H9 (cell line): Measurements from ENCODE around the gene PTPA. TPM values are rescaled to one million over a fixed set of nuclear protein-coding genes. Genes with fewer than 3 reads are reported as not detected.

ENCODE experiments used
- DNase-seq: peaks from one replicate; pipeline ENCODE4 v3.0.0-alpha.2; 2017
- H2AFZ ChIP-seq: one replicate; pipeline ENCODE4 v1.6.1; 2013; ENCODE audit warnings: mild to moderate bottlenecking, low read length, control low read depth, moderate library complexity
- H2AK5ac ChIP-seq: 2 replicates; pipeline ENCODE4 v1.6.1; 2013; ENCODE audit warnings: low read length, control low read depth, mixed read lengths; ENCODE audit not compliant: insufficient read length
- H2BK120ac ChIP-seq: one replicate; pipeline ENCODE4 v1.6.1; 2013; ENCODE audit warnings: low read depth, mild to moderate bottlenecking, low read length, control low read depth, inconsistent platforms; ENCODE audit not compliant: poor library complexity, severe bottlenecking
- H2BK12ac ChIP-seq: 2 replicates; pipeline ENCODE4 v1.6.1; 2013; ENCODE audit warnings: low read length, control low read depth, mixed read lengths, low read depth; ENCODE audit not compliant: insufficient read length
- H2BK15ac ChIP-seq: 2 replicates; pipeline ENCODE4 v1.6.1; 2013; ENCODE audit warnings: low read depth, low read length, control low read depth
- H2BK20ac ChIP-seq: one replicate; pipeline ENCODE4 v1.6.1; 2013; ENCODE audit warnings: low read depth, mild to moderate bottlenecking, low read length, control low read depth, inconsistent platforms; ENCODE audit not compliant: poor library complexity, severe bottlenecking
- H2BK5ac ChIP-seq: 2 replicates; pipeline ENCODE4 v1.6.1; 2013; ENCODE audit warnings: low read length, control low read depth, mixed read lengths; ENCODE audit not compliant: insufficient read length
- H3K14ac ChIP-seq: 2 replicates; pipeline ENCODE4 v1.6.1; 2013; ENCODE audit warnings: low read length, control low read depth; ENCODE audit not compliant: insufficient read depth
- H3K18ac ChIP-seq: 2 replicates; pipeline ENCODE4 v1.6.1; 2013; ENCODE audit warnings: low read depth, mild to moderate bottlenecking, mixed read lengths, low read length, control low read depth; ENCODE audit not compliant: insufficient read length
- H3K23ac ChIP-seq: 2 replicates; pipeline ENCODE4 v1.6.1; 2013; ENCODE audit warnings: low read length, control low read depth, mixed read lengths, low read depth; ENCODE audit not compliant: insufficient read length
- H3K23me2 ChIP-seq: 2 replicates; pipeline ENCODE4 v1.6.1; 2013; ENCODE audit warnings: low read depth, mild to moderate bottlenecking, mixed read lengths, low read length, control low read depth; ENCODE audit not compliant: insufficient read length, poor library complexity, severe bottlenecking
- H3K27ac ChIP-seq: 2 replicates; pipeline ENCODE4 v1.5.1; 2013; ENCODE audit warnings: low read length, control low read depth, mixed read lengths, low read depth; ENCODE audit not compliant: insufficient read length
- H3K27me3 ChIP-seq: 2 replicates; pipeline ENCODE4 v1.6.1; 2013; ENCODE audit warnings: low read length, control low read depth, inconsistent platforms; ENCODE audit not compliant: insufficient read depth
- H3K4ac ChIP-seq: 2 replicates; pipeline ENCODE4 v1.6.1; 2013; ENCODE audit warnings: low read depth, mild to moderate bottlenecking, control low read depth, inconsistent platforms, low read length, moderate library complexity
- H3K4me1 ChIP-seq: 2 replicates; pipeline ENCODE4 v1.6.1; 2013; ENCODE audit warnings: low read length, control low read depth, inconsistent platforms; ENCODE audit not compliant: insufficient read depth
- H3K4me2 ChIP-seq: 2 replicates; pipeline ENCODE4 v1.6.1; 2013; ENCODE audit warnings: low read length, control low read depth, mixed read lengths; ENCODE audit not compliant: insufficient read length, insufficient read depth
- H3K56ac ChIP-seq: 2 replicates; pipeline ENCODE4 v1.6.1; 2013; ENCODE audit warnings: low read depth, mild to moderate bottlenecking, mixed read lengths, low read length, control low read depth; ENCODE audit not compliant: insufficient read length
- H3K79me1 ChIP-seq: 2 replicates; pipeline ENCODE4 v1.6.1; 2013; ENCODE audit warnings: low read depth, mild to moderate bottlenecking, moderate library complexity, low read length, control low read depth, inconsistent platforms; ENCODE audit not compliant: insufficient read depth, poor library complexity, severe bottlenecking
- H3K79me2 ChIP-seq: 2 replicates; pipeline ENCODE4 v1.6.1; 2013; ENCODE audit warnings: low read length, control low read depth, inconsistent platforms; ENCODE audit not compliant: insufficient read depth
- H3K9ac ChIP-seq: 2 replicates; pipeline ENCODE4 v1.6.1; 2013; ENCODE audit warnings: low read length, control low read depth, mixed read lengths; ENCODE audit not compliant: insufficient read length; ENCODE audit errors: extremely low read depth
- H3K9me3 ChIP-seq: one replicate; pipeline ENCODE4 v1.6.1; 2013; ENCODE audit warnings: low read depth, low read length, inconsistent platforms; ENCODE audit not compliant: control insufficient read depth
- H3T11ph ChIP-seq: one replicate; pipeline ENCODE4 v1.6.1; 2013; ENCODE audit warnings: mild to moderate bottlenecking, low read length, control low read depth, inconsistent platforms
- H4K20me1 ChIP-seq: one replicate; pipeline ENCODE4 v1.6.1; 2013; ENCODE audit not compliant: control insufficient read depth, insufficient read length, insufficient read depth
- H4K5ac ChIP-seq: 2 replicates; pipeline ENCODE4 v1.6.1; 2013; ENCODE audit warnings: low read depth, mild to moderate bottlenecking, mixed read lengths, low read length, control low read depth; ENCODE audit not compliant: insufficient read length
- H4K8ac ChIP-seq: replicated peaks from 2 replicates; pipeline ENCODE4 v1.6.1; 2013; ENCODE audit warnings: low read length, control low read depth, mixed read lengths, low read depth; ENCODE audit not compliant: insufficient read length
- H4K91ac ChIP-seq: 2 replicates; pipeline ENCODE4 v1.6.1; 2013; ENCODE audit warnings: low read depth, mild to moderate bottlenecking, moderate library complexity, mixed read lengths, low read length, control low read depth; ENCODE audit not compliant: insufficient read length
- H3K27ac Mint-ChIP-seq, 3 experiments: 2 replicates in 2 of 3; 3 replicates in 1 of 3; pipeline ENCODE4 v1.8.0; 2020 to 2021; ENCODE audit warnings: mixed read lengths in 3 of 3, mild to moderate bottlenecking in 1 of 3, moderate library complexity in 1 of 3
- H3K27me3 Mint-ChIP-seq: 2 replicates; pipeline ENCODE4 v1.8.0; 2021; ENCODE audit warnings: low read depth, mild to moderate bottlenecking, moderate library complexity, mixed read lengths
- H3K36me3 Mint-ChIP-seq, 3 experiments: 2 replicates in 2 of 3; 3 replicates in 1 of 3; pipeline ENCODE4 v1.8.0; 2020 to 2021; ENCODE audit warnings: low read depth in 3 of 3, mixed read lengths in 3 of 3; ENCODE audit not compliant: insufficient read depth in 1 of 3
- H3K4me1 Mint-ChIP-seq, 2 experiments: 2 replicates each; pipeline ENCODE4 v1.8.0; 2020; ENCODE audit warnings: mixed read lengths in 2 of 2
- H3K4me3 Mint-ChIP-seq, 2 experiments: 2 replicates in 1 of 2; 3 replicates in 1 of 2; pipeline ENCODE4 v1.8.0; 2020 to 2021; ENCODE audit warnings: mild to moderate bottlenecking in 2 of 2, mixed read lengths in 2 of 2, moderate library complexity in 1 of 2
- H3K9me3 Mint-ChIP-seq, 2 experiments: 2 replicates in 1 of 2; 3 replicates in 1 of 2; pipeline ENCODE4 v1.8.0; 2020; ENCODE audit warnings: mild to moderate bottlenecking in 2 of 2, mixed read lengths in 2 of 2, moderate library complexity in 1 of 2
- CTCF ChIP-seq: fragments of 200-600 bp; sonication (generic); conservative IDR thresholded peaks from 3 replicates; pipeline ENCODE4 v1.8.0; 2021; ENCODE audit warnings: antibody characterized with exemption, mild to moderate bottlenecking
- WGBS: extraction: QIAGEN DNeasy Blood & Tissue Kit; methylation state at CpG from one replicate; pipeline ENCODE4 v1.1.7; 2013; ENCODE audit warnings: missing lambda C conversion rate, low lambda C conversion rate, mixed read lengths; ENCODE audit not compliant: insufficient read length; ENCODE audit errors: extremely low coverage; 5-methylcytosine and 5-hydroxymethylcytosine counted together
- total RNA-seq: library from RNA; stranded (reverse); gene quantifications from 2 replicates; pipeline ENCODE4 v1.2.1, GENCODE V29; 2021

The PTPA gene
- total RNA-seq, 1 experiment from 2014 or later, result 145 TPM

GRCh38 chr9:129075996-129076639, 35.1 kb upstream of the PTPA start:
- Histone ChIP-seq H2BK5ac (no peak overlapping the region), H3K18ac (no peak overlapping the region), H2BK12ac (no peak overlapping the region), H3K4me1 (no peaks in the 10 kb centered on the region; the same call in 1 of the 2 replicates), H4K8ac (no peak overlapping the region), H4K91ac (no peak overlapping the region), H3K9ac (no peak overlapping the region), H2BK20ac (no peak overlapping the region), H3K27ac (no peak overlapping the region), H3K56ac (no peak overlapping the region), H3K23ac (no peak overlapping the region), H3K9me3 (no peaks in the 10 kb centered on the region), H3K4me2 (no peak overlapping the region), H4K5ac (no peak overlapping the region), H2BK120ac (no peak overlapping the region), H3K14ac (no peak overlapping the region), H3K79me1 (peaks cover 2% of the 10 kb centered on the region), H3T11ph (no peak overlapping the region), H4K20me1 (no peaks in the 10 kb centered on the region), H2AFZ (no peak overlapping the region), H2AK5ac (no peak overlapping the region), H2BK15ac (no peak overlapping the region), H3K23me2 (peaks cover 7% of the 10 kb centered on the region), H3K4ac (no peak overlapping the region), H3K79me2 (peaks cover 2% of the 10 kb centered on the region; the same call in 1 of the 2 replicates), H3K27me3 (no peaks in the 10 kb centered on the region)
- Mint-ChIP-seq H3K36me3 (no peaks in the 10 kb centered on the region; a peak in 1 of 7 replicates), H3K27me3 (peaks cover 3% of the 10 kb centered on the region; the same call in 1 of the 2 replicates), H3K4me3 (no peak overlapping the region), H3K4me1 (peaks cover 15 to 27% of the 10 kb centered on the region in 2 experiments), H3K27ac (peak overlapping the region in 1 of 3 experiments; percentile 90; a peak in 1 of 7 replicates), H3K9me3 (no peaks in the 10 kb centered on the region)
- WGBS, result no CpG with 5 or more reads among the region's 16 CpGs
- no peak for TF ChIP-seq CTCF
- DNase-seq, result no peak
